Measurements from ENCODE around the gene RMND1.

Gene RMND1

GRCh38 chr6:151437401-151437800 is 14.5 kb downstream of the RMND1 start:
- H3K27ac ChIP-seq (replicated peaks), result no peak overlapping the region
- no peaks in the 10 kb centered on the region for H3K27me3 ChIP-seq (ENCODE audit: insufficient read depth, poor library complexity, severe bottlenecking)
- DNase-seq (ENCODE audit: low read depth in 1 of 2, low spot score in 1 of 2), result no peak
- TF ChIP-seq CTCF (IDR thresholded peaks at IDR 0.05; ENCODE audit: insufficient read depth, low read length) (no peak), GABPA (IDR thresholded peaks at IDR 0.05; ENCODE audit: low read depth) (no peak), POLR2AphosphoS5 (IDR thresholded peaks at IDR 0.05; ENCODE audit: low read depth) (no peak), SPI1 (IDR thresholded peaks at IDR 0.05; ENCODE audit: borderline replicate concordance, low read depth) (no peak), REST (IDR thresholded peaks at IDR 0.05; ENCODE audit: insufficient replicate concordance, low read depth) (no peak)
- no peak overlapping the region for H3K4me3 ChIP-seq (replicated peaks; ENCODE audit: insufficient read depth, low read length)

- TF ChIP-seq REST (IDR thresholded peaks at IDR 0.05; ENCODE audit: insufficient replicate concordance, low read depth) (no peak), SPI1 (IDR thresholded peaks at IDR 0.05; ENCODE audit: borderline replicate concordance, low read depth) (no peak), GABPA (IDR thresholded peaks at IDR 0.05; ENCODE audit: low read depth) (no peak), POLR2AphosphoS5 (IDR thresholded peaks at IDR 0.05; ENCODE audit: low read depth) (no peak), CTCF (IDR thresholded peaks at IDR 0.05; ENCODE audit: insufficient read depth, low read length) (no peak)
- Histone ChIP-seq H3K27me3 (ENCODE audit: insufficient read depth, poor library complexity, severe bottlenecking) (no peaks in the 10 kb centered on the region), H3K27ac (replicated peaks) (no peak overlapping the region), H3K4me3 (replicated peaks; ENCODE audit: insufficient read depth, low read length) (no peak overlapping the region)
- no peak for DNase-seq (ENCODE audit: low read depth in 1 of 2, low spot score in 1 of 2)
These were observed 15.1 kb downstream of the RMND1 start for GRCh38 chr6:151436802-151437201.

GRCh38 chr6:151436300-151436699 is 15.6 kb downstream of the RMND1 start:
- Histone ChIP-seq H3K27ac (replicated peaks) (no peak overlapping the region), H3K4me3 (replicated peaks; ENCODE audit: insufficient read depth, low read length) (no peak overlapping the region), H3K27me3 (ENCODE audit: insufficient read depth, poor library complexity, severe bottlenecking) (no peaks in the 10 kb centered on the region)
- DNase-seq (ENCODE audit: low read depth in 1 of 2, low spot score in 1 of 2), result no peak
- TF ChIP-seq REST (IDR thresholded peaks at IDR 0.05; ENCODE audit: insufficient replicate concordance, low read depth) (no peak), GABPA (IDR thresholded peaks at IDR 0.05; ENCODE audit: low read depth) (no peak), SPI1 (IDR thresholded peaks at IDR 0.05; ENCODE audit: borderline replicate concordance, low read depth) (no peak), POLR2AphosphoS5 (IDR thresholded peaks at IDR 0.05; ENCODE audit: low read depth) (no peak), CTCF (IDR thresholded peaks at IDR 0.05; ENCODE audit: insufficient read depth, low read length) (no peak)
